ENCODE measurements around the gene ARMC9.

Gene ARMC9

GRCh38 chr2:231288590-231288989 is 90.2 kb downstream of the ARMC9 start:
- Histone ChIP-seq H3K27me3 (ENCODE audit: control insufficient read depth, insufficient read depth, low read length) (no peaks in the 10 kb centered on the region), H3K36me3 (ENCODE audit: control insufficient read depth, insufficient read depth, low read length) (no peaks in the 10 kb centered on the region), H3K9me3 (ENCODE audit: control insufficient read depth, low read length) (no peaks in the 10 kb centered on the region), H3K9ac (ENCODE audit: low read length) (no peak overlapping the region), H3K4me3 (ENCODE audit: low read length) (no peak overlapping the region), H3K4me1 (ENCODE audit: control insufficient read depth, insufficient read depth, low read length) (peaks cover 6% of the 10 kb centered on the region)

GRCh38 chr2:231290321-231291015 is 92.0 kb downstream of the ARMC9 start:
- Histone ChIP-seq H3K4me1 (ENCODE audit: control insufficient read depth, insufficient read depth, low read length) (peaks cover 6% of the 10 kb centered on the region), H3K9ac (ENCODE audit: low read length) (no peak overlapping the region), H3K36me3 (ENCODE audit: control insufficient read depth, insufficient read depth, low read length) (no peaks in the 10 kb centered on the region), H3K9me3 (ENCODE audit: control insufficient read depth, low read length) (no peaks in the 10 kb centered on the region), H3K27me3 (ENCODE audit: control insufficient read depth, insufficient read depth, low read length) (no peaks in the 10 kb centered on the region), H3K4me3 (ENCODE audit: low read length) (no peak overlapping the region)

GRCh38 chr2:231292472-231293134 is 94.2 kb downstream of the ARMC9 start:
- Histone ChIP-seq H3K4me1 (ENCODE audit: control insufficient read depth, insufficient read depth, low read length) (peaks cover 13% of the 10 kb centered on the region), H3K36me3 (ENCODE audit: control insufficient read depth, insufficient read depth, low read length) (no peaks in the 10 kb centered on the region), H3K9ac (ENCODE audit: low read length) (no peak overlapping the region), H3K27me3 (ENCODE audit: control insufficient read depth, insufficient read depth, low read length) (no peaks in the 10 kb centered on the region), H3K4me3 (ENCODE audit: low read length) (no peak overlapping the region), H3K9me3 (ENCODE audit: control insufficient read depth, low read length) (no peaks in the 10 kb centered on the region)

- peaks cover 17% of the 10 kb centered on the region for H3K4me1 ChIP-seq (ENCODE audit: control insufficient read depth, insufficient read depth, low read length)
Observed at GRCh38 chr2:231293163-231293562, 94.7 kb downstream of the ARMC9 start.

GRCh38 chr2:231294116-231294515 is 95.7 kb downstream of the ARMC9 start:
- Histone ChIP-seq H3K36me3 (ENCODE audit: control insufficient read depth, insufficient read depth, low read length) (no peaks in the 10 kb centered on the region), H3K4me1 (ENCODE audit: control insufficient read depth, insufficient read depth, low read length) (peaks cover 17% of the 10 kb centered on the region), H3K9ac (ENCODE audit: low read length) (no peak overlapping the region), H3K4me3 (ENCODE audit: low read length) (no peak overlapping the region), H3K27me3 (ENCODE audit: control insufficient read depth, insufficient read depth, low read length) (no peaks in the 10 kb centered on the region), H3K9me3 (ENCODE audit: control insufficient read depth, low read length) (no peaks in the 10 kb centered on the region)

More at GRCh38 chr2:231293163-231293562, 94.7 kb downstream of the ARMC9 start:
- no peaks in the 10 kb centered on the region for H3K27me3 ChIP-seq (ENCODE audit: control insufficient read depth, insufficient read depth, low read length)
- H3K9me3 ChIP-seq (ENCODE audit: control insufficient read depth, low read length) = no peaks in the 10 kb centered on the region
- H3K4me3 ChIP-seq (ENCODE audit: low read length) = no peak overlapping the region
- no peak overlapping the region for H3K9ac ChIP-seq (ENCODE audit: low read length)
- no peaks in the 10 kb centered on the region for H3K36me3 ChIP-seq (ENCODE audit: control insufficient read depth, insufficient read depth, low read length)

GRCh38 chr2:231294571-231295362 is 96.3 kb downstream of the ARMC9 start:
- Histone ChIP-seq H3K9me3 (ENCODE audit: control insufficient read depth, low read length) (no peaks in the 10 kb centered on the region), H3K4me1 (ENCODE audit: control insufficient read depth, insufficient read depth, low read length) (peaks cover 24% of the 10 kb centered on the region), H3K36me3 (ENCODE audit: control insufficient read depth, insufficient read depth, low read length) (no peaks in the 10 kb centered on the region), H3K4me3 (ENCODE audit: low read length) (no peak overlapping the region), H3K27me3 (ENCODE audit: control insufficient read depth, insufficient read depth, low read length) (no peaks in the 10 kb centered on the region), H3K9ac (ENCODE audit: low read length) (no peak overlapping the region)

GRCh38 chr2:231295363-231295655 is 96.9 kb downstream of the ARMC9 start:
- H3K36me3 ChIP-seq (ENCODE audit: control insufficient read depth, insufficient read depth, low read length) = no peaks in the 10 kb centered on the region

GRCh38 chr2:231296401-231296974 is 98.1 kb downstream of the ARMC9 start:
- Histone ChIP-seq H3K27me3 (ENCODE audit: control insufficient read depth, insufficient read depth, low read length) (no peaks in the 10 kb centered on the region), H3K9me3 (ENCODE audit: control insufficient read depth, low read length) (no peaks in the 10 kb centered on the region), H3K9ac (ENCODE audit: low read length) (no peak overlapping the region), H3K4me3 (ENCODE audit: low read length) (no peak overlapping the region), H3K36me3 (ENCODE audit: control insufficient read depth, insufficient read depth, low read length) (no peaks in the 10 kb centered on the region), H3K4me1 (ENCODE audit: control insufficient read depth, insufficient read depth, low read length) (peaks cover 39% of the 10 kb centered on the region)

More at GRCh38 chr2:231295363-231295655, 96.9 kb downstream of the ARMC9 start:
- peaks cover 29% of the 10 kb centered on the region for H3K4me1 ChIP-seq (ENCODE audit: control insufficient read depth, insufficient read depth, low read length)
- H3K9me3 ChIP-seq (ENCODE audit: control insufficient read depth, low read length) = no peaks in the 10 kb centered on the region
- no peak overlapping the region for H3K9ac ChIP-seq (ENCODE audit: low read length)
- H3K4me3 ChIP-seq (ENCODE audit: low read length) = no peak overlapping the region
- no peaks in the 10 kb centered on the region for H3K27me3 ChIP-seq (ENCODE audit: control insufficient read depth, insufficient read depth, low read length)

- Histone ChIP-seq H3K27me3 (ENCODE audit: control insufficient read depth, insufficient read depth, low read length) (no peaks in the 10 kb centered on the region), H3K9ac (ENCODE audit: low read length) (peak overlapping the region; percentile 48), H3K4me3 (ENCODE audit: low read length) (no peak overlapping the region), H3K4me1 (ENCODE audit: control insufficient read depth, insufficient read depth, low read length) (peaks cover 39% of the 10 kb centered on the region), H3K9me3 (ENCODE audit: control insufficient read depth, low read length) (no peaks in the 10 kb centered on the region), H3K36me3 (ENCODE audit: control insufficient read depth, insufficient read depth, low read length) (no peaks in the 10 kb centered on the region)
Observed at GRCh38 chr2:231297108-231297908, 98.9 kb downstream of the ARMC9 start.

GRCh38 chr2:231298091-231298490 is 99.7 kb downstream of the ARMC9 start:
- no peaks in the 10 kb centered on the region for H3K9me3 ChIP-seq (ENCODE audit: control insufficient read depth, low read length)
- H3K4me1 ChIP-seq (ENCODE audit: control insufficient read depth, insufficient read depth, low read length) = peaks cover 39% of the 10 kb centered on the region
- H3K27me3 ChIP-seq (ENCODE audit: control insufficient read depth, insufficient read depth, low read length) = no peaks in the 10 kb centered on the region
- H3K4me3 ChIP-seq (ENCODE audit: low read length) = no peak overlapping the region
- no peaks in the 10 kb centered on the region for H3K36me3 ChIP-seq (ENCODE audit: control insufficient read depth, insufficient read depth, low read length)
- no peak overlapping the region for H3K9ac ChIP-seq (ENCODE audit: low read length)

GRCh38 chr2:231299267-231299666 is 100.8 kb downstream of the ARMC9 start:
- no peak overlapping the region for H3K4me3 ChIP-seq (ENCODE audit: low read length)
- no peaks in the 10 kb centered on the region for H3K9me3 ChIP-seq (ENCODE audit: control insufficient read depth, low read length)
- H3K36me3 ChIP-seq (ENCODE audit: control insufficient read depth, insufficient read depth, low read length) = no peaks in the 10 kb centered on the region
- H3K27me3 ChIP-seq (ENCODE audit: control insufficient read depth, insufficient read depth, low read length) = no peaks in the 10 kb centered on the region
- peaks cover 39% of the 10 kb centered on the region for H3K4me1 ChIP-seq (ENCODE audit: control insufficient read depth, insufficient read depth, low read length)
- H3K9ac ChIP-seq (ENCODE audit: low read length) = no peak overlapping the region
